ENCODE measurements around the gene KRTAP19-8. TPM values are rescaled to one million over a fixed set of nuclear protein-coding genes. Genes with fewer than 3 reads are reported as not detected.

The KRTAP19-8 gene
- total and polyA plus RNA-seq, 4 donors: not detected

- H3K27me3 ChIP-seq (ENCODE audit: control insufficient read depth in 3 of 3, insufficient read depth in 3 of 3, low read length in 2 of 3): no peaks in the 10 kb centered on the region
- TF ChIP-seq CTCF (IDR thresholded peaks at IDR 0.05; ENCODE audit: control extremely low read depth, extremely low read depth): no peak
- H3K9me3 ChIP-seq (ENCODE audit: control insufficient read depth in 4 of 4, insufficient read depth in 3 of 4, low read length in 3 of 4): peaks cover 0 to 3% (median 0%) of the 10 kb centered on the region in 4 donors
- ATAC-seq (ENCODE audit: insufficient read depth, low FRiP score): no peak
- H3K36me3 ChIP-seq (ENCODE audit: control insufficient read depth in 4 of 4, insufficient read depth in 4 of 4, low read length in 4 of 4): no peaks in the 10 kb centered on the region
- no peak overlapping the region for H3K4me3 ChIP-seq
- no peak overlapping the region for H3K9ac ChIP-seq (ENCODE audit: insufficient read depth in 1 of 2, low read length in 2 of 2)
- H3K4me1 ChIP-seq (ENCODE audit: control insufficient read depth in 5 of 5, insufficient read depth in 5 of 5, low read length in 5 of 5): no peaks in the 10 kb centered on the region
- 57 to 63% methylated on average over 4 of the region's 4 CpGs for WGBS, 2 donors
- DNase-seq: no peak
- no peak overlapping the region for H3K27ac ChIP-seq (ENCODE audit: low read depth in 1 of 2, low read length in 1 of 2)
Measured at GRCh38 chr21:31012133-31013089, 25.9 kb downstream of the KRTAP19-8 start.

GRCh38 chr21:31011412-31011811 lies 26.9 kb downstream of the KRTAP19-8 start:
- no peaks in the 10 kb centered on the region for H3K36me3 ChIP-seq (ENCODE audit: control insufficient read depth in 4 of 4, insufficient read depth in 4 of 4, low read length in 4 of 4)
- H3K9me3 ChIP-seq (ENCODE audit: control insufficient read depth in 4 of 4, insufficient read depth in 3 of 4, low read length in 3 of 4): peaks cover 0 to 2% (median 0%) of the 10 kb centered on the region in 4 donors
- ATAC-seq (ENCODE audit: insufficient read depth, low FRiP score): no peak
- WGBS, 2 donors: 63 to 80% methylated on average over 1 of the region's 1 CpG
- TF ChIP-seq CTCF (IDR thresholded peaks at IDR 0.05; ENCODE audit: control extremely low read depth, extremely low read depth): no peak
- H3K27ac ChIP-seq (ENCODE audit: low read depth in 1 of 2, low read length in 1 of 2): no peak overlapping the region
- DNase-seq: no peak
- H3K4me1 ChIP-seq (ENCODE audit: control insufficient read depth in 5 of 5, insufficient read depth in 5 of 5, low read length in 5 of 5): no peaks in the 10 kb centered on the region
- no peaks in the 10 kb centered on the region for H3K27me3 ChIP-seq (ENCODE audit: control insufficient read depth in 3 of 3, insufficient read depth in 3 of 3, low read length in 2 of 3)
- H3K4me3 ChIP-seq: no peak overlapping the region
- no peak overlapping the region for H3K9ac ChIP-seq (ENCODE audit: insufficient read depth in 1 of 2, low read length in 2 of 2)

- Histone ChIP-seq H3K27me3 (ENCODE audit: control insufficient read depth in 3 of 3, insufficient read depth in 3 of 3, low read length in 2 of 3) (no peaks in the 10 kb centered on the region), H3K9me3 (ENCODE audit: control insufficient read depth in 4 of 4, insufficient read depth in 3 of 4, low read length in 3 of 4) (no peaks in the 10 kb centered on the region), H3K36me3 (ENCODE audit: control insufficient read depth in 4 of 4, insufficient read depth in 4 of 4, low read length in 4 of 4) (no peaks in the 10 kb centered on the region), H3K4me1 (ENCODE audit: control insufficient read depth in 5 of 5, insufficient read depth in 5 of 5, low read length in 5 of 5) (no peaks in the 10 kb centered on the region), H3K27ac (ENCODE audit: low read depth in 1 of 2, low read length in 1 of 2) (no peak overlapping the region), H3K4me3 (no peak overlapping the region), H3K9ac (ENCODE audit: insufficient read depth in 1 of 2, low read length in 2 of 2) (no peak overlapping the region)
- no peak for TF ChIP-seq CTCF (IDR thresholded peaks at IDR 0.05; ENCODE audit: control extremely low read depth, extremely low read depth)
- no peak for ATAC-seq (ENCODE audit: insufficient read depth, low FRiP score)
- DNase-seq: no peak
- WGBS, 2 donors: 91 to 95% methylated on average over 1 of the region's 1 CpG
Measured at GRCh38 chr21:31008355-31008754, 29.9 kb downstream of the KRTAP19-8 start.

All from lung (tissue), 12 donors.